ENCODE data around the gene TPBGL.
A peak's percentile ranks its signal among the peaks of the same experiment; 100 is the strongest.
"Not testable (repeated sequence)": the region's sequence is repeated elsewhere in the genome, so short reads cannot be mapped to it uniquely, and the experiment has no call there.

The TPBGL gene

GRCh38 chr11:75272821-75273301 lies 32.3 kb downstream of the TPBGL start:
- DNase-seq (ENCODE audit: low spot score) = no peak

DNA sequence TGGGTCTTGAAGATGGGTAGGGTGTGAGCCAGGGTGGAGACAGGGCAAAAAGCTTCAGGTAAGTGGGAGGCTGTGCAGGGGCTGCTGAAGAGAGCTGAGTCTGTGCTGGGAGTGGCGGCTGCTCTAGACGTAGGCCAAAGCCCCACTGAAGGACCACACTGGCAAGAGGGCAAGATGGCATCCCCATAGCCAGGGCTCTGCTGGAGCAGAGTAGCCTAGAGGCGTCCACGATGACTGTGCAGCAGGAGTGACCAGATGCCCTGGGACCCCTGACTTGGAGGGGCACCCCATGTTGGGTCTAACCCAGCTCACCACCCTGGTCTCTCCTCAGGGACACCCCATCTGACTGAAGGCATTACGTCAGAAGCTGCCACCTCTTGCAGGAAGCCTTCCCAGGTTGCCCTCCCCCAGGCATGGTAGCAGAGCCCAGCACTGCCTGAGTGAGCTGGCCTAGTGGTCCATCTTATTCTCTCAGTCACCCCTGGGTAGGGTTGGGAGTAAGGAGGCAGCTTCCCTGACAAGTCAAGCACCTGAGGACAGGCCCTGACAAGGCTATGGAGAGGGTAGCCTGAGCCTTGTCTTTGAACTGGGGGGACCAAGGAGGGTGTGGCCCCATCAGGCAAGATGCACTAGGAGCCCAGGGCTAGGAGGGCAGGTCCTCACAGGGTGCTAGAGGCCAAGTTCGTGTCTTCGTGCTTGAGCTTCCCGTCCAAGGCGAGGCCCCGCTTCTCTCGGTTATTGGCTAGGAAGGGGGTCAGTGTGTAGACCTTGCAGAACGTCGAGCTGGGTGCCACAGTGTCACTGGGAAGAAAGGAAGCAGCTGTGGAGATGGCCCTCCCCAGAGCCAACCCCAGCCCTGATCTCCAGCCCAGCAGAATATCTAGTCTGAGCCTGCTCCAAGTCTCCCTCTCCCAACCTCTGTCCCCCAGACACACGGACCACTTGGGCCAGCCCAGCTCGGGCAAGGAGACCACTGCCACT lies 33.1 kb downstream of the TPBGL start:
- DNase-seq (ENCODE audit: low spot score) = no peak

DNA sequence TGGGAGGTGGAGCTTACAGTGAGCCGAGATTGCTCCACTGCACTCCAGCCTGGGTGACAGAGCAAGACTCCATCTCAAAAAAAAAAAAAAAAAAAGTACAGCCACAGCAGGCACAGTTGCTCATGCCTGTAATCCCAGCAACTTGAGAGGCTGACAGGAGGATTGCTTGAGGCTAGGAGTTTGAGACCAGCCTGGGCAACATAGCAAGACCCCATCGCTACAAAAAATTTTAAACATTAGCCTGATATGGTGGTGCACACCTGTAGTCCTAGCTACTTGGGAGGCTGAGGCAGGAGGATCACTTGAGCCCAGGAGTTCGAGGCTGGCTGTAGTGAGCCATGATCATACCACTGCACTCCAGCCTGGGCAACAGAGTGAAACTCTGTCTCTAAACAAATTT lies 34.1 kb downstream of the TPBGL start:
- DNase-seq (ENCODE audit: low spot score) = not testable (repeated sequence)

DNA sequence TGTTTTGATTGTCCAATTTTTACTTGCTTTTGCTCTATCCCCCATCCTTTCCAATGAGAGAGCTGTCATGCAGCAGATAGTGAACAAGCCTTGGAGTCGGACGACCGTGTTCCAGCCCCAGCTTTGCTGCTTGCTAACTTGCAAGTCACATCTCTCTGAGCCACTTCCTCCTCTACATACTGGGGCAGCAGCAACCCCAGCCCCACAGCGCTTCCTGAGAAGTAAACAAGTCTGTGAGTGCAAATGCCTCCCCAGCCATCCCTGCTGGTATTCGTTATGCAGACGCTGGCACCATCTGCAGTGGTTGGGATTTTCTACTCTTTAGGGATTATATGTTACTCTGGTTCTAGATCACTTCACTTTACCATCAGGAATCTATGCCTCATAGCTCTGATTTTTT lies 35.0 kb downstream of the TPBGL start:
- DNase-seq (ENCODE audit: low spot score) = peak; percentile 82

- peak; percentile 12 for DNase-seq (ENCODE audit: low spot score)
Measured at GRCh38 chr11:75276186-75276585, 35.6 kb downstream of the TPBGL start.

GRCh38 chr11:75276686-75277085 lies 36.1 kb downstream of the TPBGL start:
- no peak for DNase-seq (ENCODE audit: low spot score)

DNA sequence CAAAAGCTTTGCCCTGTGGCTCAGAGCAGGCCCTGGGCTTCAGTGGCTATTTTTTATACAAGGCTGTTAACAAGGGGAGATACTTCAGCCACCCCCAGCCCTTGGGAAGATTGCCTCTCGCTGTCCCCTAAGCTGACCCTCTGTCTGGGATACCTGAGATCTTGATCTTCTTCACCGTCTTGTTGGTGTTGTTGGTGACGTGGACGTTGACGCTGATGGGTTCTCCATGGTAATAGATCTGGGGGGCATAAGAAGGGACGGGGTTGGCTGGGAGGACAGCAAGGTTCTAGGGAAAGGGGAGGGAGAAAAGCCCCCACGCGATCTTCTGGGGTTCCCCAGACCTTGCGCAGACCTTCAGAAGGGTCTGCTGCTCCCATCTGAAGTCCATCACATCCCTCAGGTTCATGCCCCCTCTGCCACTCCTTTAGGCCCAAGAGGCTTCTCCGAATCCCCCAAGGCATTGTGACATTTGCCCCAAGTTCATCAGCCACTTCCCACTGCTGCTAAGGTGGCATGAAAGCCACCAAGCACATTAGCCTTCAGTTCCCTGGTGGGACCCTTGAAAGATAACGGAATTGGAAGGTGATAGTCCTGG lies 36.7 kb downstream of the TPBGL start:
- DNase-seq (ENCODE audit: low spot score) = no peak

DNA sequence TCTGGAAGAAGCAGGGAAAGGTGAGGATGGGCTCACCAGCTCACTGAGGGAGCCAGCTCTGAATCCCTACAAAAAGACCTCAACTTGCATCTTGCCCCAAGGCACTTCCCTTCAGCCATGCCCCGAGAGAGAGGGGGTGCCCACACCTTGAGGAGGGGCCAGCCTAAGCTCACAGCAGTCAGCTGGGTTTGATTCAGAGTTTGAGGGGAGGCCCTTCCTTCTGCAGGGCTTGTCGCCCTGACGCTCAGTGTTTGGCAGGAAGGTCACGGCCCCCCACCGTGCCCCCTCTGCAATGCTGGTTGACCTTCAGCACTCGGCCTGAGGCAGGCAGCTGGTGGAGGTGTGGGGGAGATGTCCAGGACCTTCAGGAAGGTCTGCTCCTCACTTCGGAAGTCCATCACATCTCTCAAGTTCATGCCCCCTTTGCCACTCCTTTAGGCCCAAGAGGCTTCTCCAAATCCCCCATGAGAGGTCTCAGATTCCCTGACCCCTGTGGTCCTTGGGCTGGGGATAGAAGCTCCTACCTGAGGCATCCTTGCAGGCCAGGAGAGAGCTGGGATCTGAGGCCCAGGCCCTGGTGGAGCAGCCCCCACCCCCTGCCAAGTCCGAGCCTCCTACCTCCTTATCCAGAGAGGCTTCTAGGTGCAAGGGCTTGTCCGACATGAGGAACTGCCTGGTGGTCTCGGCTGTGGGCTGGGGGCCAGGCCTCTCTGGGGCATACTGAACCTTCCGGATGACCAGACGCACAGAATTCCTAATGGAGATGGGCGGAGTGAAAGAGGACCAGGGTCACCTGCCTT lies 37.6 kb downstream of the TPBGL start:
- DNase-seq (ENCODE audit: low spot score) = no peak

DNA sequence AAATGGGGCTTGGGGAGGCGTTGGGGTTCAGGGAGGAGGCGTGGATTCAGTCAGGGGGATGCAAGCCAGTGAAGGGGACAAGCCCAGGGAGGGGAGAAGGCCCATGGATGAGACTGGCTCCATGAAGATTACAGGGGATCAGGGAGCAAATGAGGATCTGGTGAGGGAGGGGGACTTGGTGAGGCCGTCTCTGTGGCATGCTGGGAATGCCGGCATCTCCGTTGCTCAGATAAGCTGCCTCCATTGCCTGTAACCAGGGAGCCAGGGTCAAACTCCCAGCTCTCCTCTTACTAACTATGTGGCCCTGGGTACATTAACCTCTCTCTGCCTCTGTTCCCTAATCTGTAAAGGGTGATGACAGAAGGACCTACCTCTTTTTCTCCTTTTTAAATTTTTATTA lies 38.7 kb downstream of the TPBGL start:
- no peak for DNase-seq (ENCODE audit: low spot score)

DNA sequence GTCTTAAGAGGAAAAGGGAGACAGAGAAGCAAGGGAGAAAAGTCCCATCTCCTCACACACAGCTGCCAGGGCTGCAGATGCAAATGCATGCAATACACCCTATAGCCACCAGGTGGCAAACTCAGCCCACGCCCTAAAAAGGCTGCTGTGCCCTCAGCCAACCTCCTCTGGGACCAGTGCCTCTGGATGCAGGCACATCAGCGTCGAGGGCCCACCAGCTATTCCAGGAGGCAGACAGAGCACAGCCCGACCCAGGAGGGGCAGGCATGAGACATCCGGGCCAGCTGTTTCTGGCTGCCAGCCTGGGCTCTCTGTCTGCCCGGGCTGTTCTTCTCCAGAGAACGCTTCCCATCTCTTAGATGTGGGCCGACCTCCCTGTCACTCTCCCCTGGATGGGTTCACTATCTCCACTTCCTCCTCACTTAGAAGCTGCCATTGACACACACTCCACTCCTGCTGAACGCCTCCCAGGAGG lies 39.7 kb downstream of the TPBGL start:
- DNase-seq (ENCODE audit: low spot score) = peak; percentile 80

DNA sequence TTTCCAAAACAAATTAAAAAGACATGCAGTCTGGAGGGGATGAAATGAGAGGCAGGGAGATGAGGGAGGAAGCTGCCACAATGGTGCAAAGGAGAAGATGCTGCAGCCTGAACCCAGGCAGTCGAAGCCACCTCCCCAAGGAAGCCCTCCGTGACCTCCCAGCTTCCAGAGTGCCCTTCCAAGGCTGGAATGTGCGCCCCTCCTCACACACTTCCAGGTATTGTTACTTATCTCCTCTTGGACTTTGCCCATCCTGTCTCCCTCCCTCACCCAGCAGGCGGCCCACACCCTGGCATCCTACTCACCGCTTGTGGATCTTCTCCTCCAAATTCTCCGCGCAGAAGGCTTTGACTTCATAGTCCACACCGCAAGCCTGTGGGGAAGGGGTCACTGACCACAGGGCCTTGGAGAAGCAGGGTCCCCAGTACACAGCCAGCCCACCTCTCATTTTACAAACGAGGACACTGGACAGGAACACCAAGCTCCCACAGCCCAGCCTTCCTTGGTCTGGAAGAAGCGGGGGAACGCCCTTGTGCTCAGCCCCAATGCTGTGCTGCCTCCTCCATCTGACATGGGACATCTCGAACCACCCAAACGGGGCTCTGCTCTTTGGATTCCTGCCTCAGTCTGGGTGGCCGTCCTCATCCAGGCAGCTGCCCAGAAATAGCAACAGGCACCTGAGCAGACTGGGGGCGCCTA lies 40.3 kb downstream of the TPBGL start:
- DNase-seq (ENCODE audit: low spot score) = no peak

DNA sequence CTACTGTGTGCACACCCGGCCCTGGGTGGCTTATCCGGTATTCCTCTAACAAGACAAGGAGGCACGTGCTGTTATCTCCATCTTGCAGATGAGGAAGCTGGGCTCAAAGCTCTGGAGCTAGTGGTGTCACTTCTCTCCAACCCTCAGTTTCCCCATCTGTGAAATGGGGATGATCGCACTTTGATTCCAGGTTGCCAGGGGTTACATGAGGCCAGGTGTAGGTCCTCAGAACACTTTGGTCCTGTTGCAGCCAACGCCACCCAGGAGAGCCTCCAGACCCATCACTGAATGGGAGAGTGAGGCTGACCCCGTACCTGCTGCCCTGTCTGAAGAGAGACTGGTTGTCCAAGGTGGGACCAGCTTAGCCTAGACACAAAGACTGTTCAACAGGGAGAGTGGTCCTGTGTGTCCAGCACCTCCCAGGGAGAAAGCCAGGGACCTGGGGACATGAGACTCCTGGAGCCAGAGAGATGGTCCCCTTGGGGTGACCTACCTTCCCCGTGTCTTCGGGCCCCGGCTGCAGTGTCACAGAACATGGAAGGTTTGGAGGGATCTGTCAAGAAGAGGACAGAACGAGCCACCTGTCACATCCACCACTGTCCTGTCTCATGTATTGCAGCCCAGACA lies 41.0 kb downstream of the TPBGL start:
- no peak for DNase-seq (ENCODE audit: low spot score)

- DNase-seq (ENCODE audit: low spot score) = no peak
Measured at GRCh38 chr11:75283391-75283931, 42.9 kb downstream of the TPBGL start.

DNA sequence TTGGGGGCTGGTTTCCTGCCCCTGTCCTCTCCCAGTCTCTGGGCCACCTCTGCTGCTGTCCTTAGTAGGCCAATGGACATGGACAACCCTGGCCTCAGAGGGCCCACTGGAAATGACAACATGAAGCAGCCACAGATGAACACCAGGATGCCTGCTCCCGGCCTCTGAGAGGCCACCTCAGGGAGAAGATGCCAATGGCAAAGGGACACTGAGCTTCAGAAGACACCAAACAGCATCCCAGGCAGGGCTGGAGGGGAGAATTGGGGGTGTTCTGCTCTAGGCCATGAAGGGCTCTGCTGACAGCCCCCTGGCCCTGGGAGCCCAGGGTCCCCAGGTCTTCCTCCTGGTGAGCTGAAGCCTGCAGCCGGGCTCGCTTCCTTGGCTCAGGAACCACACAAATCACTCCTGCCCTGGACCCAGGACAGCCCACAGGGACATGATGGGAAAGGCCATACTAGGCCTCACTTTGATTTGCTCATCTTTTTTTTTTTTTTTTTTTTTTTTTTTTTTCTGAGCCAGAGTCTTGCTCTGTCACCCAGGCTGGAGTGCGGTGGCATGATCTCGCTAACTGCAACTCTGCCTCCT lies 45.3 kb downstream of the TPBGL start:
- DNase-seq (ENCODE audit: low spot score) = no peak

DNA sequence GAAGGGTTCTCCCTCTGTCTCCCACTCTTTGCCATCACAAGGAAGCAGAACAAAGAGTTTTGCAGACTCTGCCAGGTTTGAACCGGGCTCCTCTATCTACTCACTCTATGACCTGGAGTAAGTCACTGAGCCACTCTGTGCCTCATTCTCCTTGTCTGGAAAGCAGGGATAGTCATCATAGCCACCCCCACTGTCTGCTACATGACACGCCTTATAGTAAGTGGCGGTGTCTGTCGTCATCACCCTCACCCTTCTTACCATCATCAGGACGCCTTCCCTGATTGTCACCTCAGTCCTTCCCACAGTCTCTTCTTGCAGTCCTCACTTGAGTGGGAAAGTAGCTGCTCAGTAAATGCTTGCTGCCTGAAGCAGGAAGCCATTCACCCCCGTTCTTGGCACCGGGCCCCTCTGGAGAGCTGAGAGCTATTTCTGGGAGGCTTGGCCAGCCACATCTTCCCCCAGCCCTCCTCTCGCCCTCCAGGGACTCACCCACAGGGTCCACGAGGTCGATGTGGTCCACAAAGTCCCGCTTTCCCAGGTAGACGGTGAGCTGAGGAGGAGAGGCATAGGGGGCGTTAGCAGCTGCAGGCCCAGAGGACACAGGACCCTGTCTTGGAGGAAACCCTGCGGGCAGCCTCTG lies 46.4 kb downstream of the TPBGL start:
- DNase-seq (ENCODE audit: low spot score) = no peak

GRCh38 chr11:75287579-75287978 lies 47.0 kb downstream of the TPBGL start:
- no peak for DNase-seq (ENCODE audit: low spot score)

DNA sequence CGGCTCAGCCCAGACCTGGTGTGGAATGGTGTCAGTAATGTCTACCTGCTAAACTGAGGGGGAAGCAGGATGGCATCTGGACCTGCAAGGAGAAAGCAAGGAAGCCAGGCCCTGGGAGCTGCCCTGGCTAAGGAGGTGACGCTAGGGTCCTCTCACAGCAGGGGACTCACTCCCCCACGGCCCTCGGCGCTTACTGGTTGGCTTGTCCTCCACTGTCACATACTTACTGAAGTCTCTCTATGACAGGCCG lies 48.9 kb downstream of the TPBGL start:
- DNase-seq (ENCODE audit: low spot score) = no peak

DNA sequence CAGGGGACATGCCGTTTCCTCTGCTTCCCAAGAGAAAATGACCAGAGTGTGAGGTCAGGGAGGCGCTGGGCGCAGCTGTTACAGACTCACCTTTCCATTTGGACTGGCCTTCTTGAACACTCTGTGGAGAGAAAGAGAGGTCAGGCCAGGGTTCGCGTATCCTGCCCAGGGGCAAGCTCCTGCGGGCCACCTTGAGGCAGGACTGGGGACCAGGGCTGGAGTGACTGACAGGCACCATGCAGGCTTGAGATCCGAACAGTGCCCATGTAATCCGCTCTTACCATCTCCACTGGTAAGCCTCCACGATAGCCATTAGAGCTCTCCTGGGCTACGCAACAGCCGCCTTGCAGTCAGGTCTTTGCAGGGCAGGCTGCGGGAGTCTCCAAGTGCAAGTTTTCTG lies 49.3 kb downstream of the TPBGL start:
- no peak for DNase-seq (ENCODE audit: low spot score)

- no peak for DNase-seq (ENCODE audit: low spot score)
Measured at GRCh38 chr11:75291741-75292140, 51.2 kb downstream of the TPBGL start.

GRCh38 chr11:75292943-75293342 lies 52.4 kb downstream of the TPBGL start:
- DNase-seq (ENCODE audit: low spot score) = no peak
